Measurements from ENCODE around the gene TP53RK. TPM values are rescaled to one million over a fixed set of nuclear protein-coding genes. Genes with fewer than 3 reads are reported as not detected.

The TP53RK gene
- total RNA-seq, 1 donor from 2014 or later, result 11.9 TPM

DNA sequence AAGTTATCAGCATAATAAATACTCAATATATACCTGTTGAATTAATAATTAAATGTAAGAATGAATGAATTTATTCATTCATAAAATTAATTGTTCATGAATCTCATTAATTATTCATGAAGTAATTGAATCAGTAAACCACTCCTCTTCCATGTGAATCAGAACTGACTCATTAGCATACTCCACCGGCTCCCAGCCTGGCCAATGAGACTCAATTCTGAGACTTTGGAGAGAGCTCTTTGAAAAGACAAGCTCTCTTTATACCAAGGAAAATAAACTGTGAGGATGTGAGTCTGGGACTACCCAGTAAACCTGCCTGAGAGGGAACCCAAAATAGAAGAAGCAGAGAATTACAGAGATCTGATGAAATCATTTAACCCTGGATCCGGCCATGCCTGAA lies 11.8 kb upstream of the TP53RK start:
- TF ChIP-seq CTCF (IDR thresholded peaks at IDR 0.05), result no peak
- H3K4me1 ChIP-seq, result no peaks in the 10 kb centered on the region
- H3K27me3 ChIP-seq (ENCODE audit: low read depth), result peaks cover 5% of the 10 kb centered on the region
- H3K36me3 ChIP-seq, result no peaks in the 10 kb centered on the region
- intact Hi-C loops (cut with DNase I), result no loop called here
- no peak overlapping the region for H3K27ac ChIP-seq
- H3K4me3 ChIP-seq, result no peak overlapping the region
- DNase-seq (no peak), ATAC-seq (no peak)
- no peaks in the 10 kb centered on the region for H3K9me3 ChIP-seq

DNA sequence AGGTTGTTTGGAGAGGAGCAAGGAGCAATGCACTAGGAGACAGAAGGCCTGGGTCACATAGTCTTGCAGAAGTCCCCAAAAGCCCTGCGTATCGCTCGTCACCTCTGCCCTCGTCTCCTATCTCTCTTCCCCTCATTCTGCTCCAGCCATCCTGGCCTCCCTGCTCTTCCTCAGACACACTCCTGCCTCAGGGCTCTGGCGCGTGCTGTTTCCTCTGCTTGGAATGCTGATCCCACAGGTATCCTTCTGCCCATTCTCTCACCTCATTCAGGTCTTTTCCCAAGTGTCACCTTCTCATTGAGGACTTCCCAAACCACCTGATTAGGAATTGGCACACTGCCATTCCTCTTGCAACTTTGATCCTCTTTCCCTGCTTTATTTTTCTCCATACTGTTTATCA lies 11.2 kb upstream of the TP53RK start:
- ATAC-seq, result no peak
- no peak overlapping the region for H3K27ac ChIP-seq

DNA sequence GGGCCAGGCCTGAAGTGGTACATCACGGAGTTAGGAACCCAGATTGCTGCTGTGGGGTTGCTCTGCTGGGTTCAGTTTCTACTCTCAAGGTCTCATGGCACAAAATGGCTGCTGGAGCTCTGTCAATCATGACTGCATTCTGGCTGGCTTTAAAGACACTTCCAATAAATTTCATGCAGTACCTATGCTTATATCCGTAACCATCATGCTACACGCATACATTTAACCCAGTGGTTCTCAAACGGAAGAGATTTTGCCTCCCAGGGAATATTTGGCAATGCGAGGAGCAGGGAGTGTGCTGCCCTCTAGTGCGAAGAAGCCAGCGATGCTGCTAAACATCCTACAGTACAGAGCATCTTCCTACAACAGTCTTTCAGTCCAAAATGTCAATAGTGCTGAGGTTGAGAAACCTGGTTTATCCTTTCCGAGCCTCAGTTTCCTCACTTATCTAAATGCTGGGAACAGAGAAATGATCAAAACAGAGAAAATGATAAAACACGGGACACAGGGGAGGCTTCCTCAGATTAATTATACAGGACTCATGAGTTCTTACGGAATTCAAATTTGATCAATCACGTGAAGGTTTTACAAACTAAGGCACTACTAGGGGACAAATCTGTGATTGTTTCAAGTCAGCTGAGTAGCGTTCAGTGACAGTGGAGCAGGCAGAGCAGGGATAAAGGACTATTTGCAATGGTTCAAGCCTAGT lies 10.6 kb upstream of the TP53RK start:
- H3K4me3 ChIP-seq, result no peak overlapping the region
- no peak for DNase-seq
- no peaks in the 10 kb centered on the region for H3K36me3 ChIP-seq
- intact Hi-C loops (cut with DNase I), result no loop called here
- peak; percentile 49 for TF ChIP-seq CTCF (IDR thresholded peaks at IDR 0.05)
- H3K27me3 ChIP-seq (ENCODE audit: low read depth), result peaks cover 5% of the 10 kb centered on the region
- ATAC-seq, result no peak
- no peak overlapping the region for H3K27ac ChIP-seq
- no peaks in the 10 kb centered on the region for H3K9me3 ChIP-seq
- H3K4me1 ChIP-seq, result no peaks in the 10 kb centered on the region

More for the DNA sequence above, 11.2 kb upstream of the TP53RK start:
- H3K4me3 ChIP-seq, result no peak overlapping the region
- intact Hi-C loops (cut with DNase I), result no loop called here
- H3K36me3 ChIP-seq, result no peaks in the 10 kb centered on the region
- no peaks in the 10 kb centered on the region for H3K4me1 ChIP-seq
- DNase-seq, result no peak
- H3K27me3 ChIP-seq (ENCODE audit: low read depth), result peaks cover 5% of the 10 kb centered on the region
- TF ChIP-seq CTCF (IDR thresholded peaks at IDR 0.05), result no peak
- no peaks in the 10 kb centered on the region for H3K9me3 ChIP-seq

- ATAC-seq (no peak), DNase-seq (no peak)
- intact Hi-C loops (cut with DNase I), result no loop called here
- Histone ChIP-seq H3K27ac (no peak overlapping the region), H3K4me3 (no peak overlapping the region), H3K9me3 (no peaks in the 10 kb centered on the region), H3K36me3 (no peaks in the 10 kb centered on the region), H3K4me1 (no peaks in the 10 kb centered on the region), H3K27me3 (ENCODE audit: low read depth) (peaks cover 5% of the 10 kb centered on the region)
- no peak for TF ChIP-seq CTCF (IDR thresholded peaks at IDR 0.05)
Observed at GRCh38 chr20:46698788-46699187, 9.5 kb upstream of the TP53RK start.

GRCh38 chr20:46696791-46697279 lies 7.6 kb upstream of the TP53RK start:
- Histone ChIP-seq H3K27me3 (ENCODE audit: low read depth) (no peaks in the 10 kb centered on the region), H3K27ac (no peak overlapping the region), H3K9me3 (no peaks in the 10 kb centered on the region), H3K36me3 (no peaks in the 10 kb centered on the region), H3K4me3 (no peak overlapping the region), H3K4me1 (no peaks in the 10 kb centered on the region)
- ATAC-seq (no peak), DNase-seq (no peak)
- no peak for TF ChIP-seq CTCF (IDR thresholded peaks at IDR 0.05)
- intact Hi-C loops (cut with DNase I), result no loop called here

Measured in lower lobe of right lung (tissue), 2 donors.